ENCODE measurements around the gene FA2H.

DNA sequence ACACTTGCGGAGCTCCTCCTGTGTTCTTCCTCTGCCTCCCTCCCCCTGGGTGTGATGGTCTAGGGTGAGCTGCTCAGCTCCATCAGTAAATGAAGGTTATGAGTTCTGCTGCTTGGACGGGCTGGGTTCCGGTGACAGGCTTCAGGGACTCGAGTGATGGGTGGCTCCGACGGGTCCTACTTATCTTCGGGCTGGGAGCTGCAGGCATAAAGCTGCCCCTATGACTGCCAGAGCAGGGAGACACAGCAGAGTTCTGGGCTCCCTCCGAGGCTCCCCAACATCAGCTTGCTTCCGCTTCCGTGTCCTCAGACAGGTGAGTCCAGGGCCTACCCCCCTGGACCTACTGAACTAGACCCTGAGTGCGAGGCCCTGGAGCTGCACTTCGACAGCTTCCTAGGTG, 62.7 kb downstream of the FA2H start:
- TF ChIP-seq TAF1 (IDR thresholded peaks at IDR 0.05; ENCODE audit: borderline replicate concordance, low read depth, low read length): no peak
- no peak for TF ChIP-seq POLR2A (IDR thresholded peaks at IDR 0.05; ENCODE audit: low read depth, low read length)
- TF ChIP-seq POLR2AphosphoS5 (IDR thresholded peaks at IDR 0.05; ENCODE audit: low read depth, low read length): no peak

All from GM12892 (cell line).